HG03175 (cell line): ENCODE data around the gene CBFA2T2.

Experiments
- ATAC-seq: cut with Tn5 transposase; IDR thresholded peaks from one replicate; pipeline ENCODE4 v1.9.1; 2021; ENCODE audit warnings: mild to moderate bottlenecking, moderate library complexity; ENCODE audit not compliant: unreplicated experiment

CBFA2T2 gene

GRCh38 chr20:33674294-33675135 is 184.6 kb downstream of the CBFA2T2 start, which contains the start of gene NECAB3:
NECAB3 (minus strand) TSS chr20:33674428; CDS start chr20:33674352, 76 bp downstream.
- peak; percentile 71 for ATAC-seq

- ATAC-seq: no peak
Measured at GRCh38 chr20:33675136-33675959, 185.5 kb downstream of the CBFA2T2 start.

GRCh38 chr20:33676121-33676520 is 186.2 kb downstream of the CBFA2T2 start:
- no peak for ATAC-seq

- ATAC-seq: no peak
Measured at GRCh38 chr20:33676652-33677645, 187.1 kb downstream of the CBFA2T2 start.

- ATAC-seq: no peak
Measured at GRCh38 chr20:33677991-33678702, 188.3 kb downstream of the CBFA2T2 start.

- ATAC-seq: peak; percentile 70
Measured at GRCh38 chr20:33679758-33680485, 190.0 kb downstream of the CBFA2T2 start.

GRCh38 chr20:33680686-33681085 is 190.8 kb downstream of the CBFA2T2 start:
- no peak for ATAC-seq

- ATAC-seq: no peak
Measured at GRCh38 chr20:33681288-33681687, 191.4 kb downstream of the CBFA2T2 start.

- ATAC-seq: no peak
Measured at GRCh38 chr20:33681728-33682353, 191.9 kb downstream of the CBFA2T2 start.

GRCh38 chr20:33684533-33685327 is 194.8 kb downstream of the CBFA2T2 start:
- ATAC-seq: no peak

- ATAC-seq: peak; percentile 34
Measured at GRCh38 chr20:33685328-33686099, 195.6 kb downstream of the CBFA2T2 start.

GRCh38 chr20:33686100-33686983 is 196.4 kb downstream of the CBFA2T2 start, which contains the start of gene E2F1:
E2F1 (minus strand) TSS chr20:33686385; CDS start chr20:33686264, 121 bp downstream.
- ATAC-seq: peak; percentile 88

GRCh38 chr20:33686984-33687366 is 197.1 kb downstream of the CBFA2T2 start:
- no peak for ATAC-seq

GRCh38 chr20:33687370-33687915 is 197.5 kb downstream of the CBFA2T2 start:
- no peak for ATAC-seq

GRCh38 chr20:33687993-33688937 is 198.4 kb downstream of the CBFA2T2 start:
- ATAC-seq: no peak
